ENCODE measurements around the gene AXIN1. TPM values are rescaled to one million over a fixed set of nuclear protein-coding genes. Genes with fewer than 3 reads are reported as not detected.

Gene AXIN1
- total and polyA plus RNA-seq, 9 of the 15 experiments (the other 6 are each of a cell fraction or from before 2014, with no cell fraction given) = 0.42 to 58.0 (median 25.9) TPM

- TF ChIP-seq REST (IDR thresholded peaks at IDR 0.05; ENCODE audit: borderline replicate concordance) = peak; percentile 66; the same call in 1 of the 2 replicates
- no peak for TF ChIP-seq REST (CRISPR knock-in tag; IDR thresholded peaks at IDR 0.05; ENCODE audit: low read depth)
- TF ChIP-seq ZNF707 (CRISPR knock-in tag; conservative IDR thresholded peaks at IDR 0.05) = no peak
- no peak for TF ChIP-seq RREB1 (CRISPR knock-in tag; IDR thresholded peaks at IDR 0.05)
- TF ChIP-seq ZNF12 (CRISPR knock-in tag; IDR thresholded peaks at IDR 0.05) = no peak
- no peak for TF ChIP-seq USF1 (CRISPR knock-in tag; IDR thresholded peaks at IDR 0.05)
- TF ChIP-seq ZNF507 (tag; conservative IDR thresholded peaks at IDR 0.05) = no peak
- peak; percentile 56; the same call in 1 of the 2 replicates for TF ChIP-seq ATF7 (IDR thresholded peaks at IDR 0.05)
- no peak for TF ChIP-seq NONO (IDR thresholded peaks at IDR 0.05; ENCODE audit: low read depth in 2 of 2, low read length in 1 of 2)
- no peak for TF ChIP-seq SIRT6 (IDR thresholded peaks at IDR 0.05; ENCODE audit: low read depth, low read length)
- peak; percentile 68; the same call in 1 of the 2 replicates for TF ChIP-seq ZKSCAN1 (IDR thresholded peaks at IDR 0.05; ENCODE audit: low read depth, low read length)
- TF ChIP-seq SMARCA5 (IDR thresholded peaks at IDR 0.05) = peak; percentile 91
- no peak for TF ChIP-seq CREB1 (IDR thresholded peaks at IDR 0.05)
- TF ChIP-seq CREB1 (CRISPR knock-in tag; IDR thresholded peaks at IDR 0.05) = peak; percentile 45; the same call in 1 of the 2 replicates
- peak; percentile 22 for TF ChIP-seq ZFP36 (IDR thresholded peaks at IDR 0.05; ENCODE audit: low read depth, low read length, partially characterized antibody)
- peak; percentile 95 for TF ChIP-seq BCOR (IDR thresholded peaks at IDR 0.05)
Observed at GRCh38 chr16:391885-392335, 39.4 kb upstream of the AXIN1 start (continued).

Measured in K562 (cell line).